Measurements from ENCODE around the gene POC5. TPM values are rescaled to one million over a fixed set of nuclear protein-coding genes. Genes with fewer than 3 reads are reported as not detected.

Gene POC5
- total RNA-seq, 1 experiment from 2014 or later = 48.0 TPM

DNA sequence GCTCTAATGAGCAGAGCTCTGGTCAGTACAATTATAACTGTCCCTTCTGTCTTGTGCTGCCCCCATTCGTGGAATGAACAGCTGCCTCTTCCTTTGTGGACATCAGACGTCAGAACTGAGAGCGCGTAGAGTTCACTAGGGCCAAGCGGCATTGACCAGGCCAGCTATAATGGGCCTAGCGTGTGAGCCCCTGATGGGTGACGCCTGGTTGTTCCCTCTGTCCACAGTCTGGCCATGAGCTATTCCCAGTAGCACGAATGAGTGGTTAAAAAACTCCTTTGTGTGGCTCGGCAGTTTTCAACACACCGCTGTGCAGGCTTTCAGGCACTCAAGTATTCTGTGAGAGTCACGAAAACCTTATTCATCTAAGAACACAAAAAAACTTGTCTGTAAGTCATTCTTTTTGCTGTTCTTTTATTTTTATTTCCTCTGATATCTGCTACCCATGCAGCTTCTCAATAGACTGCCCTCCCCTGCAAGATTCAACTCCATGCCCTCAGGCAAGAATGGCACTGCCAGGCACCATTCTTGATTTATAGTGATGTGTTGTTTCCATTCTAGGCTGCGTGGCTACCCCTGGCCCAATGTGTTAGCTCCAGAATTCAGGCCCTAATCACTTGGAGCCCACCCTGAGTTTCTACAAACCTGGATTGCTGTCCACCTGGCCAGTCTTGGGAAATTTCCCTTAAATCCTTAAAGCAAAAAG lies 53.5 kb downstream of the POC5 start:
- Histone ChIP-seq H3K9me3 (ENCODE audit: low read length) (no peaks in the 10 kb centered on the region), H3K79me2 (ENCODE audit: low read length) (no peaks in the 10 kb centered on the region), H3K27me3 (ENCODE audit: low read length) (no peaks in the 10 kb centered on the region), H3K27ac (ENCODE audit: low read length) (no peak overlapping the region), H2AFZ (ENCODE audit: low read length) (no peak overlapping the region), H3K4me2 (ENCODE audit: low read depth, low read length, poor library complexity, severe bottlenecking) (no peak overlapping the region), H3K36me3 (ENCODE audit: insufficient read depth, low read length) (no peaks in the 10 kb centered on the region), H4K20me1 (ENCODE audit: insufficient read depth, low read depth, low read length) (no peaks in the 10 kb centered on the region), H3K4me3 (ENCODE audit: low read length) (no peak overlapping the region), H3K9ac (ENCODE audit: low read length) (no peak overlapping the region), H3K9me2 (replicated peaks; ENCODE audit: insufficient read depth, low read length) (no peaks in the 10 kb centered on the region), H3K4me1 (ENCODE audit: low read length) (peaks cover 13% of the 10 kb centered on the region)
- no peak for DNase-seq

DNA sequence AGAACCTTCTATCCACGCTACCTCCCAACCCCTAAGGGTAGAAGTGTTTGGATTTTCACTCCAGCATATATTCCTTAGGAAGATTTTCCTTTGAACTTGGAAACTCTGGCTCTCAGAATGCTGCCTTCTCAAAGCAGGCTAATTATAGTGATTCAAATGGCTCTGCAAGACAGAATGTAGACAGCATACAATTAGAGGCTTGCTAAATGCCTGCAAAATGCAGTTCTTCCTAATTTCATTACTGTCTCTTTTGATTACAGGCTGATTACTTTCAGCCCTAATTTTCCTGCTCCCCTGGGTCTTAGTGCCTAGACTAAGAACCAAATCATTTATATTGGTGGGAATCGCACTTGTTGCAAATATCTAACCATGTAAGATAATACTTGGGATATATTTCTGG lies 55.2 kb downstream of the POC5 start:
- no peak overlapping the region for H2AFZ ChIP-seq (ENCODE audit: low read length)
- no peaks in the 10 kb centered on the region for H4K20me1 ChIP-seq (ENCODE audit: insufficient read depth, low read depth, low read length)
- no peaks in the 10 kb centered on the region for H3K9me2 ChIP-seq (replicated peaks; ENCODE audit: insufficient read depth, low read length)
- no peaks in the 10 kb centered on the region for H3K79me2 ChIP-seq (ENCODE audit: low read length)
- H3K27me3 ChIP-seq (ENCODE audit: low read length) = no peaks in the 10 kb centered on the region
- H3K27ac ChIP-seq (ENCODE audit: low read length) = no peak overlapping the region
- peaks cover 10% of the 10 kb centered on the region for H3K4me1 ChIP-seq (ENCODE audit: low read length)
- no peaks in the 10 kb centered on the region for H3K36me3 ChIP-seq (ENCODE audit: insufficient read depth, low read length)
- H3K4me3 ChIP-seq (ENCODE audit: low read length) = no peak overlapping the region
- no peak for DNase-seq
- H3K9ac ChIP-seq (ENCODE audit: low read length) = no peak overlapping the region
- H3K4me2 ChIP-seq (ENCODE audit: low read depth, low read length, poor library complexity, severe bottlenecking) = no peak overlapping the region
- H3K9me3 ChIP-seq (ENCODE audit: low read length) = no peaks in the 10 kb centered on the region

DNA sequence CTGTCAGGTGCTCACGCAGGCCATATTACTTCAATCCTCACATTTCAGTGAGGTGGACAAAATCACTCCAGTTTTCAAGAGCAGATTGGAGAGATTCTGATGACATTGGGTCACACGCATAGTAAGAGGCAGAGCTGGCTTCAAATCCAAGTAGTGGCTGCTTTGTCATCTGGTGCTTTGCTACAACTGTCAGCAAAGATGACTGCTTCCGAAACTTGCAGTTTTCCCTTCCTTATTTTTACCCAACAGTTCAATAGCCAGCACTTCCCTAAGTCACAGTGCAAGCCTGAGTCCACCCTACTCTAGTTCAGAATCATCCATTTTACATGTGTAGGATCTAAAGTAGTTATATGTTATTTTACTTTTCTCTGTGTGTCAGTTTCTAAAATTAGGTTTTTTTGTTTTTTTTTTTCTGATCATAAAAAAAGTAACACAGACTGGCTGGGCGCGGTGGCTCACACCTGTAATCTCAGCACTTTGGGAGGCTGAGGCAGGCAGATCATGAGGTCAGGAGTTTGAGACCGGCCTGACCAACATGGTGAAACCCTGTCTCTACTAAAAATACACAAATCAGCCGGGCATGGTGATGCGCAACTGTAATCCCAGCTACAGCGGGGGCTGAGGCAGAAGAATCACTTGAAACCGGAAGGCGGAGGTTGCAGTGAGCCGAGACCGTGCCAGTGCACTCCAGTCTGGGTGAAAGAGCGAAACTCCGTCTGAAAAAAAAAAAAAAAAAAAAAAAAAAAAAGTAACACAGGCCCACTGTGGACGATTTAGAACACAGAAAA lies 56.4 kb downstream of the POC5 start:
- DNase-seq = no peak
- H3K27ac ChIP-seq (ENCODE audit: low read length) = no peak overlapping the region
- no peaks in the 10 kb centered on the region for H3K9me2 ChIP-seq (replicated peaks; ENCODE audit: insufficient read depth, low read length)
- H4K20me1 ChIP-seq (ENCODE audit: insufficient read depth, low read depth, low read length) = no peaks in the 10 kb centered on the region
- H3K27me3 ChIP-seq (ENCODE audit: low read length) = no peaks in the 10 kb centered on the region
- no peak overlapping the region for H3K9ac ChIP-seq (ENCODE audit: low read length)
- no peaks in the 10 kb centered on the region for H3K79me2 ChIP-seq (ENCODE audit: low read length)
- peak overlapping the region; percentile 17 for H3K4me2 ChIP-seq (ENCODE audit: low read depth, low read length, poor library complexity, severe bottlenecking)
- H3K9me3 ChIP-seq (ENCODE audit: low read length) = no peaks in the 10 kb centered on the region
- H3K36me3 ChIP-seq (ENCODE audit: insufficient read depth, low read length) = no peaks in the 10 kb centered on the region
- H3K4me3 ChIP-seq (ENCODE audit: low read length) = no peak overlapping the region
- peaks cover 10% of the 10 kb centered on the region for H3K4me1 ChIP-seq (ENCODE audit: low read length)
- H2AFZ ChIP-seq (ENCODE audit: low read length) = no peak overlapping the region

DNA sequence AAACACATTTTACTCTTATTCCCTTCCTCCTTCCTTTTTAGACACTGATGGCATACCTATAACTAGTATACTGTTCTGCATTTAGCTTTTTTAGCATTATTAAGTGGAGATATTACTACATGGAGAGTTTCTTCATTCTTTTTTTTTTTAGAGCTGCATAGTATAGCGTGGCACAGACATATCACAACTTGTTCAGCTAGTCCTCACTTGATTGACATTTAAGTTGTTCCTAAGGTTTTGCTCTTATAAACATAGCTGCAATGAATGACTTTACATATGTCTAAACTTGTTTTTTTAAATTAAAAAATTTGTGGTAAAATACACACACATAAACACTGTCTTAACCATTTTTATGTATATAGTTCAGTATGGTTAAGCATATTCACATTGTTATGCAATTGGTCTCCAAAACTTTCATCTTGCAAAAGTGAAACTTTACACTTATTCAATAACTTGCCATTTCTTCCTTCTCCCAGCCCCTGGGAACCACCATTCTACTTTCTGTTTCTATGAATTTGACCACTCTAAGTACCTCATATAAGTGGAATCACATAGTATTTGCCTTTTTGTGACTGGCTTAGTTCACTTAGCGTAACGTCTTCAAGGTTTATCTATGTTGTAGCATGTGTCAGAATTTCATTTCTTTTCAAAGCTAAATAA lies 57.3 kb downstream of the POC5 start:
- Histone ChIP-seq H4K20me1 (ENCODE audit: insufficient read depth, low read depth, low read length) (no peaks in the 10 kb centered on the region), H3K27ac (ENCODE audit: low read length) (no peak overlapping the region), H3K4me3 (ENCODE audit: low read length) (no peak overlapping the region), H3K4me1 (ENCODE audit: low read length) (peaks cover 10% of the 10 kb centered on the region), H2AFZ (ENCODE audit: low read length) (no peak overlapping the region), H3K36me3 (ENCODE audit: insufficient read depth, low read length) (no peaks in the 10 kb centered on the region), H3K9me3 (ENCODE audit: low read length) (no peaks in the 10 kb centered on the region), H3K9me2 (replicated peaks; ENCODE audit: insufficient read depth, low read length) (no peaks in the 10 kb centered on the region), H3K9ac (ENCODE audit: low read length) (no peak overlapping the region), H3K79me2 (ENCODE audit: low read length) (no peaks in the 10 kb centered on the region), H3K27me3 (ENCODE audit: low read length) (no peaks in the 10 kb centered on the region), H3K4me2 (ENCODE audit: low read depth, low read length, poor library complexity, severe bottlenecking) (no peak overlapping the region)
- DNase-seq = no peak

DNA sequence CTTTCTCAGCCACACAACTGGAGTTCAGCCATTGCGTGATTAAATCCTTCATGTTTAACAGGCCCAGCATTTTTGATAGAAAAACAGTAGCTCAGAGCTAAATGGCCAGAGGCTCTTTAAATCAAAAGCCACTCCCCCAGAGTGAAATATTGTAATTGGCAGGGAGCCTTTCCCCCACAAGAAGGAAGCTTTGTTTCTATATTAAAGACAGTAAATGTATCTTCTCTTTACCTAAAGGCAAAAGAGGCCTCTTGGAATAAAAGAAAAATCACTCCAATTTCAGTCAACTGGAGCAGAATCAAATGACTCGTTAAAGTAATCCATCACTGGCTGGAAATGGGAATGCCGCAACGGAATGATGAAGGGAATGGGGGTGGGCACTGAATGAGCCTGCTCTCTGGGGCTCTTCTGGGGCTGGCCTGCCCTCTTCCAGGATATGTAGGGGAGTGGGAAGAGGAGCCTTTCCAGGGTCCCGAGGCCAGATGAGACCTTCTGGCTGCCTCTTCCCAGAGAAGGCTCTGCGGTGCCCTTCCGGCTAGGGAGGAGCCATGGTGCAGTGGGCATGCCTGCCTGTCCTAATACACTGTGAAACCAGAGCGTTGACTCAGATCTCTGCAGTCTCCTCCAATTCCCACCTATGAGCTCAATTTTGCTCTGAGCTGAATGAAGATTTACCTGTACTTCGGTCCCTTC lies 60.8 kb downstream of the POC5 start:
- H2AFZ ChIP-seq (ENCODE audit: low read length) = no peak overlapping the region
- H3K79me2 ChIP-seq (ENCODE audit: low read length) = no peaks in the 10 kb centered on the region
- H3K27me3 ChIP-seq (ENCODE audit: low read length) = no peaks in the 10 kb centered on the region
- no peak overlapping the region for H3K27ac ChIP-seq (ENCODE audit: low read length)
- DNase-seq = no peak
- no peak overlapping the region for H3K4me3 ChIP-seq (ENCODE audit: low read length)
- H3K36me3 ChIP-seq (ENCODE audit: insufficient read depth, low read length) = no peaks in the 10 kb centered on the region
- no peaks in the 10 kb centered on the region for H3K9me2 ChIP-seq (replicated peaks; ENCODE audit: insufficient read depth, low read length)
- no peaks in the 10 kb centered on the region for H4K20me1 ChIP-seq (ENCODE audit: insufficient read depth, low read depth, low read length)
- peaks cover 8% of the 10 kb centered on the region for H3K4me1 ChIP-seq (ENCODE audit: low read length)
- H3K9me3 ChIP-seq (ENCODE audit: low read length) = no peaks in the 10 kb centered on the region
- no peak overlapping the region for H3K9ac ChIP-seq (ENCODE audit: low read length)
- no peak overlapping the region for H3K4me2 ChIP-seq (ENCODE audit: low read depth, low read length, poor library complexity, severe bottlenecking)

DNA sequence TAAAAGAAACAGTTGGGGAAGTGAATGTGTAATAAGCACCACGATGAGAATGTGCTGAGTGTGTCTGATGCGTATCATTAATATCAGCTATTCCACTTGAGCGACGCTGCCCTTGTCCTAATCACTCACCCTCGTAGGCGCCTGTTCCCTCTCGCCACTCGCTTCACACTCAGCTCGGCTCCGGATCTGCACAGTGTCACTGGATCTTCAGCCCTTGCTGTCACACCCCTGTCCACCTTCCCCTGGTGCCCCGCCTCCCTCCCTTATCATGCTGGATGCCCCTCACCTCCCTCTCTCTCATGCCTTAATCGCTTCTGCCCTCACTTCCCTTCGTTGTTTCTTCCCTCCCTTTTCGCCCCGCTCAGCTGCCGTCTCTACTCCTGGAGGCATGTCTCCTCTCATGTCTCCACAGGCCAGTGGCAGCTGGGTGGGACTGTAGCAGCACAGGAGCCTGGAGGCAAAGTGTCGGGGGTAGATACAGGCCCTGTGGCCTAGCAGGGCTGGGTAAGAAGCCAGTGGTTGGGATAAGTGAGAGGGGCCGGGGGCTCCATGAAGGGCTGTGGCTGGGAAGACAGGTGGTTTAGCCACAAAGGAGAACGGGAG lies 62.4 kb downstream of the POC5 start:
- Histone ChIP-seq H2AFZ (ENCODE audit: low read length) (no peak overlapping the region), H3K9me3 (ENCODE audit: low read length) (no peaks in the 10 kb centered on the region), H3K4me3 (ENCODE audit: low read length) (no peak overlapping the region), H3K9ac (ENCODE audit: low read length) (no peak overlapping the region), H3K27ac (ENCODE audit: low read length) (no peak overlapping the region), H4K20me1 (ENCODE audit: insufficient read depth, low read depth, low read length) (no peaks in the 10 kb centered on the region), H3K79me2 (ENCODE audit: low read length) (no peaks in the 10 kb centered on the region), H3K4me2 (ENCODE audit: low read depth, low read length, poor library complexity, severe bottlenecking) (no peak overlapping the region), H3K9me2 (replicated peaks; ENCODE audit: insufficient read depth, low read length) (no peaks in the 10 kb centered on the region), H3K4me1 (ENCODE audit: low read length) (no peaks in the 10 kb centered on the region), H3K27me3 (ENCODE audit: low read length) (no peaks in the 10 kb centered on the region), H3K36me3 (ENCODE audit: insufficient read depth, low read length) (no peaks in the 10 kb centered on the region)
- DNase-seq = no peak

DNA sequence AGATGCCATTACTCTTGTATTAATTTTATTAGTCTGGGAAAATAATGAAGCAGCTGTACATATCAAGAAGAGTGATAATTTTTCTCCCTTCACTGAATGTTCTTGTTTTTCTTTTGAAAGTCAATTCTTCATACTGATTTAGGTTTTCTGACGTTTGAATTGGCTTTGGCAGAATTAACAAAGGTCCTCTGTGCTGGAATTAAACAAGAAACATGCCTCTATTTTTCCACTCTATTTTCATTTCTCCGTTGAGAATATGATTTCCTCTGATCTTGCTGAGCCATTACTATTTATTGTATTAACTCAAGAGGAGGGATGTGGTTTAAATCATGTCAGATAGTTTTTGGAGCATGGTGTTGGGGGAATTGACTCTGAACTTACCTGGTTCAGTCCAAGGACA lies 63.7 kb downstream of the POC5 start:
- Histone ChIP-seq H3K9me3 (ENCODE audit: low read length) (no peaks in the 10 kb centered on the region), H2AFZ (ENCODE audit: low read length) (no peak overlapping the region), H3K4me3 (ENCODE audit: low read length) (no peak overlapping the region), H3K27me3 (ENCODE audit: low read length) (no peaks in the 10 kb centered on the region), H4K20me1 (ENCODE audit: insufficient read depth, low read depth, low read length) (no peaks in the 10 kb centered on the region), H3K27ac (ENCODE audit: low read length) (no peak overlapping the region), H3K4me1 (ENCODE audit: low read length) (no peaks in the 10 kb centered on the region), H3K9ac (ENCODE audit: low read length) (no peak overlapping the region), H3K9me2 (replicated peaks; ENCODE audit: insufficient read depth, low read length) (no peaks in the 10 kb centered on the region), H3K4me2 (ENCODE audit: low read depth, low read length, poor library complexity, severe bottlenecking) (no peak overlapping the region), H3K79me2 (ENCODE audit: low read length) (no peaks in the 10 kb centered on the region), H3K36me3 (ENCODE audit: insufficient read depth, low read length) (no peaks in the 10 kb centered on the region)
- DNase-seq = no peak

Measured in Karpas-422 (cell line).